Activated T-helper 2 cell treated with anti-CD3 and anti-CD28 coated beads, Interferon-gamma antibody, Interleukin-2, Interleukin-4, amounts not matched to agents 10 μg/mL and 5 μg/mL and 100 μg/mL, durations not matched to agents 14 hours and 24 hours and 36 hours (primary cell): ENCODE results near the gene RIPOR3. TPM values are rescaled to one million over a fixed set of nuclear protein-coding genes. Genes with fewer than 3 reads are reported as not detected.
"Not testable (repeated sequence)": the region's sequence is repeated elsewhere in the genome, so short reads cannot be mapped to it uniquely, and the experiment has no call there.

ENCODE experiments used
- DNase-seq: peaks from one replicate; pipeline ENCODE4 v3.0.0; 2021; ENCODE audit warnings: low spot score
- H3K27ac Mint-ChIP-seq: one replicate; pipeline ENCODE4 v1.8.0; 2021; ENCODE audit warnings: mixed read lengths
- H3K27me3 Mint-ChIP-seq: one replicate; pipeline ENCODE4 v1.8.0; 2021; ENCODE audit warnings: low read depth, mixed read lengths
- H3K36me3 Mint-ChIP-seq: one replicate; pipeline ENCODE4 v1.8.0; 2021; ENCODE audit warnings: low read depth, mixed read lengths
- H3K4me1 Mint-ChIP-seq: one replicate; pipeline ENCODE4 v1.8.0; 2021; ENCODE audit warnings: low read depth, mixed read lengths
- H3K4me3 Mint-ChIP-seq: one replicate; pipeline ENCODE4 v1.8.0; 2021; ENCODE audit warnings: low read depth, mild to moderate bottlenecking, moderate library complexity, mixed read lengths
- H3K9me3 Mint-ChIP-seq: one replicate; pipeline ENCODE4 v1.8.0; 2021; ENCODE audit warnings: mixed read lengths
- intact Hi-C: fragments of 100-400 bp; cut with micrococcal nuclease; formaldehyde crosslinking; loops from one replicate; pipeline ENCODE4 v1.15.1; 2023
- total RNA-seq: library from RNA; stranded (reverse); gene quantifications from 2 replicates; pipeline ENCODE4 v1.2.3, GENCODE V29; 2022

The RIPOR3 gene
- total RNA-seq, 1 donor from 2014 or later, result not detected

DNA sequence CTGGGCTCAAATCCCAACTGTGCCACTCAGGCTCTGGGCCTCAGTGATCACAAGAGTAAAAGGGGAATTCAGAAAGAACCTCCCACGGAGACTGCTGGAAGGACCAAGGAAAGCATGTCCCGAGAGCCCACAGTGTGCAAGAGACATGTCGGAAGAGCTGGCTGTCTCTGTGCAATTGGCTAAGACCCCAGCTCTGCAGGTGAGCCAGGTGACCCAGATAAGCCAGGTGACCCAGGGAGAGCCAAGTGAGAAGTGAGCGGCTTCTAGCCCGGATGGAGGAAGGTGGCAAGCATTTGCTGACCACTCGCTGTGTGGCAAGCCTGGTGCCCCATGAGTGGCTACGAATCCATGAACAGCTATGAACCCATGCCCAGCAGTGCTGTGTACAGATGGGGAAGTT, 59.1 kb downstream of the RIPOR3 start:
- H3K4me1 Mint-ChIP-seq, result no peaks in the 10 kb centered on the region
- H3K27ac Mint-ChIP-seq, result no peak overlapping the region
- no peaks in the 10 kb centered on the region for H3K9me3 Mint-ChIP-seq
- DNase-seq, result no peak
- no peak overlapping the region for H3K4me3 Mint-ChIP-seq
- peaks cover 2% of the 10 kb centered on the region for H3K27me3 Mint-ChIP-seq
- intact Hi-C loops, result no loop called here
- H3K36me3 Mint-ChIP-seq, result no peaks in the 10 kb centered on the region

DNA sequence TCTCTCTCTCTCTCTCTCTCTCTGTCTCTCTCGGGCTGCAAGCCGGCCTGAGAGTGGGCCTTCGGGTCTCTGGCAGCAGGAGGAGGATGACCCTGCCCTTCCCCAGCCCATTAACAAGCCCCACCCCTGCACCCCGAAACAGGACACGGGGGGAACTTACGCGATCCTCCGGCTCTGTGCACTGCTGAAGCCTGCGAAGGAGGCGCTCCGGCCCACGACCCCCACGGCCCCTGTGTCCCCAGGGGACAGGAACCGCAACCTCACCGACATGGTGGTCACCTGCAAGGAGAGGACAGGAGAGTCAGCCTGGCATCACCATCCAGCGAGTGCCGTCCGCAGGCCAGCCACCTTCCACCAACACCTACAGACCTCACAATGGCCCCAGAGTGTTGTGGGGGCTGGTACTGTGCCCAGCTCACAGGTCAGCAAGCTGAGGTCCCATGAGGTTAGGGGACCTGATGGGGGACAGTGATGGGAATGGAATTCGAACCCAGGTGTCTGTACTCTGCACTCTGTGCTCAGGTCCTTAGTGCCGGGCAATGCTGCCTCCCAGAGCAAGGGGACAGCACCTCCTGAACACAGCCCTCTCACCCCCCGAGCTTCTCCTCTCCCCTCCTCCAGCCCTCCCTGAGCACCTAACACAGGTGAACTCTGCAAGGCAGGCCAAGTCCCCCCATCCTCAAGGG, 60.6 kb downstream of the RIPOR3 start:
- H3K4me1 Mint-ChIP-seq, result no peaks in the 10 kb centered on the region
- H3K4me3 Mint-ChIP-seq, result no peak overlapping the region
- no peak overlapping the region for H3K27ac Mint-ChIP-seq
- peaks cover 2% of the 10 kb centered on the region for H3K27me3 Mint-ChIP-seq
- H3K36me3 Mint-ChIP-seq, result no peaks in the 10 kb centered on the region
- DNase-seq, result no peak
- intact Hi-C loops, result no loop called here
- H3K9me3 Mint-ChIP-seq, result no peaks in the 10 kb centered on the region

DNA sequence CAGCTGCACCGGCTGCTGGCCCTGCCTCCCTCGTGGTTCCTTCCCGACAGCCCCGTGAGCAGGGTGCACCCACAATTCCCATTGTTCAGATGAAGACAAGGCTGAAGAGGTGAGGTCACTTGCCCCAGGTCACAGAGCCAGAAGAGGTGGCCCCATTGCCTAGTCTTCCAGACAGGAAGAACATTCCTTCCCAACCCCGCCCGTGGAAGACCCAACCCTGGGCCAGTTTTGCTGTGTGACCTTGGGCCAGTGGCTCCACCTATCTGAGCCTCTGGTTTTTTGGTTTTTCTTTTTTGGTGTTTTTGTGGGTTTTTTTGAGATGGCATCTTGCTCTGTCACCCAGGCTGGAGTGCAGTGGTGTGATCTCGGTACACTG, 61.7 kb downstream of the RIPOR3 start:
- no peak overlapping the region for H3K27ac Mint-ChIP-seq
- H3K9me3 Mint-ChIP-seq, result no peaks in the 10 kb centered on the region
- no peaks in the 10 kb centered on the region for H3K4me1 Mint-ChIP-seq
- no peaks in the 10 kb centered on the region for H3K36me3 Mint-ChIP-seq
- intact Hi-C loops, result no loop called here
- no peak for DNase-seq
- no peak overlapping the region for H3K4me3 Mint-ChIP-seq
- peaks cover 2% of the 10 kb centered on the region for H3K27me3 Mint-ChIP-seq

DNA sequence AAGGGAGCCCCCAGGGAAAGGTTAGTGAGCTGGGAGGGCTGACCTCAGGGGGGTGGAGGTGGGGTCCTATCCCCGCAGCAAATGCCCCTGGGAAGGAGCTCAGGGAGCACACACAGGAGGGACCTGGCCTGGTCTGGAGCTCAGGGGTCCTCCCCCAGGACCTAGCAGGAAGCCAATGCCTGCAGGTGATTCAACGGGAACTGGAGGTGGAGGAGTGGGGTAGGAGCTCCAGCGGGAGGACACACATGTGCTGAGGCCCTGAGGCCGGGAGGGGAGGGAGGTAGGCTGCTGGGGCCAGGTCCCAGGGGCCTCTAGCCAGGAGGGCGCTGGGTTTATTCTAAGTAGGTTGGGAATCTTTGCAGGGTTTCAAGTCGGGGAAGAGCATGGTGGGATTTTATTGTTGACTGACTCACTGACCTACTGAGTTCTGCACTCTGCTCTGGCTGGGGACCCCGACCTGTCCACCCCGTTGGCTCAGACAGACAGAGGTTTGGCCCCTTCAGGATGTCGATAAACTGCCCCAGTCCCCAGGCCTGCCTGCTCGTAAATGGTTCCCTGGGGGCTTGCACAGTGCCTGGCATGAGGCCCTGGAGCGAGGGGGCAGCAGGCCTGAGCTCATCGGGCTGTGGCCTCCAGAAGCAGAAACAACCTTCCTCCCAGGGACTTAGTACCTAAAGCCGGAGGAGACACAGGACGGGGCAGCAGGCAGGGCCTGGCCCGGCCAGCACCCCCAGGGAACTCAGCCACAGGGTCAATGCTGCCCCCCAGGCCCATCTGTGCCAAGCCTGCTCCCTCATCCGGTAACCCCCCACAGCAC, 62.3 kb downstream of the RIPOR3 start:
- Mint-ChIP-seq H3K27me3 (no peaks in the 10 kb centered on the region), H3K36me3 (no peaks in the 10 kb centered on the region), H3K4me3 (no peak overlapping the region), H3K27ac (no peak overlapping the region), H3K4me1 (no peaks in the 10 kb centered on the region), H3K9me3 (no peaks in the 10 kb centered on the region)
- intact Hi-C loops, result no loop called here
- no peak for DNase-seq

DNA sequence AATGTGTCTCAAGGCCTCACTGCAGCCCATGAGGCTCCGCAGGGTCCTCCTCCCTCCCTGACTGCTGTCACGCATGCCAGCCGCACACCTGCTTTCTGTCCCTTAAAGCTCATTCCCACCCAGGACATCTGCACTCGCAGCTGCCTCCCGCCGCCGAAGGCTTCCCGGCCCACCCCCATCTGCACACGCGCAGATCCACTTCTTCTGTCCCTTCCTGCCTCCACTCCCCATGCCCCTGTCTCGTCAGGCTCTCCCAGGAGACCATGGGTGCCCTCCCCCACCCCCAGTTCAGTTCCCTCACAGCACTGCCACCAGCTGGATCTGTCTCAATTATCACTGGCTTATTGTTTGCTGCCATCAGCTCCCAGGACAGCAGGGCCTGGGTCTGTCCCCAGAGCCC, 63.0 kb downstream of the RIPOR3 start:
- H3K27me3 Mint-ChIP-seq, result no peaks in the 10 kb centered on the region
- no peaks in the 10 kb centered on the region for H3K36me3 Mint-ChIP-seq
- no peak overlapping the region for H3K4me3 Mint-ChIP-seq
- H3K4me1 Mint-ChIP-seq, result no peaks in the 10 kb centered on the region
- DNase-seq, result no peak
- no peaks in the 10 kb centered on the region for H3K9me3 Mint-ChIP-seq
- intact Hi-C loops, result no loop called here
- no peak overlapping the region for H3K27ac Mint-ChIP-seq

DNA sequence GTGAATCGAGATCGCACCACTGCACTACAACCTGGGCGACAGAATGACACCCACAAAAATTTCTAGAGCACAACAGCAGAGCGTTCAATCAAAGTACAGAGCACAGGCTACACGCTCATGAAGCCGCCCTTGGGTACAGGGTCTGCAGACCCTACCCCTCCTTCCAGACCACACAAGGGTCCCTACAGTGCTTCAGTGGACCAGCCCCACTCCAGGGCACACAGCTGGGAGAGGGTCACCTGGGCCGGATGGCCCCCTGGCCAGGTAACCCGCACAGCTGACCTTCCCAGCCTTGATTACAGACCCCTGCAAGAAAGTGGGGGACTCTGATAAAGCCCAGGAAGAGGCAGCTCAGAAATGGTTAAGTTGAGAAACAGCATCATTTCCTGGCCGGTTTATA, 63.6 kb downstream of the RIPOR3 start:
- H3K27ac Mint-ChIP-seq, result no peak overlapping the region
- no peaks in the 10 kb centered on the region for H3K27me3 Mint-ChIP-seq
- H3K4me1 Mint-ChIP-seq, result no peaks in the 10 kb centered on the region
- H3K9me3 Mint-ChIP-seq, result no peaks in the 10 kb centered on the region
- H3K36me3 Mint-ChIP-seq, result no peaks in the 10 kb centered on the region
- intact Hi-C loops, result no loop called here
- H3K4me3 Mint-ChIP-seq, result no peak overlapping the region
- DNase-seq, result no peak

DNA sequence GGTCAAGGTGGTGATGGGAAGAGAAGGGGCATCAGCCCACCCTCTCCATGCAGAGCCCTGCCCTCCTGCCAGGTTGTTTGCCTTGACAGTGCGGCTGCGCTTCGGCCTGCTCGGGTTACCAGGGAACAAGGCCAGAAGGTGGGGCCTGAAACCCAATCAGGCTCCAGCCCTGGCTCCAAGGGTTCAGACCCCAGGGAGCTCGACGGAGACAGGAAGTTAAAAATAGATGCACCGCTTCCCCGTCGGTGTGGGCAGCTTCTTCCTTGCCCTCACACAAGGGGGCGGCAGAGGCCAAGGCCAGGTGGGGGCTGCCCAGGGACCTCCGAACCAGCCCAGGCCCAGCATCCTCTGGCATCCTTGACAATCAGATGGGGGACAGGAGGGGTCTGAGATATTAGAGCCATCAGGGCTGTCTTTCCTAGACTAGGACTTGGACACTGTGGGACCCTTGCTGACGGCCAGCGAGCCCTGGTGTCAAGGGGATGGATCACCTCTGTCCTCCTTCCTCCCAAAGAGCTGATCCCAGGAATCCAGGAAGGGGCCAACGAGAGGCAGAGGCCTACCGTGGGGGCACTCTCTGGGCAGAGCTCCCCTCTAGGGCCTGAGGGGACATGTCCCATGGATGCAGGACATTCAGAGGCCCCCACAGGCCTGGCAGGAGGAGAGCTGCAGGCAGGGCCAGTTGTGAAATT, 65.2 kb downstream of the RIPOR3 start:
- no peaks in the 10 kb centered on the region for H3K36me3 Mint-ChIP-seq
- H3K27ac Mint-ChIP-seq, result no peak overlapping the region
- H3K4me3 Mint-ChIP-seq, result no peak overlapping the region
- no peak for DNase-seq
- H3K27me3 Mint-ChIP-seq, result no peaks in the 10 kb centered on the region
- H3K9me3 Mint-ChIP-seq, result peaks cover 3% of the 10 kb centered on the region
- intact Hi-C loops, result no loop called here
- H3K4me1 Mint-ChIP-seq, result no peaks in the 10 kb centered on the region

DNA sequence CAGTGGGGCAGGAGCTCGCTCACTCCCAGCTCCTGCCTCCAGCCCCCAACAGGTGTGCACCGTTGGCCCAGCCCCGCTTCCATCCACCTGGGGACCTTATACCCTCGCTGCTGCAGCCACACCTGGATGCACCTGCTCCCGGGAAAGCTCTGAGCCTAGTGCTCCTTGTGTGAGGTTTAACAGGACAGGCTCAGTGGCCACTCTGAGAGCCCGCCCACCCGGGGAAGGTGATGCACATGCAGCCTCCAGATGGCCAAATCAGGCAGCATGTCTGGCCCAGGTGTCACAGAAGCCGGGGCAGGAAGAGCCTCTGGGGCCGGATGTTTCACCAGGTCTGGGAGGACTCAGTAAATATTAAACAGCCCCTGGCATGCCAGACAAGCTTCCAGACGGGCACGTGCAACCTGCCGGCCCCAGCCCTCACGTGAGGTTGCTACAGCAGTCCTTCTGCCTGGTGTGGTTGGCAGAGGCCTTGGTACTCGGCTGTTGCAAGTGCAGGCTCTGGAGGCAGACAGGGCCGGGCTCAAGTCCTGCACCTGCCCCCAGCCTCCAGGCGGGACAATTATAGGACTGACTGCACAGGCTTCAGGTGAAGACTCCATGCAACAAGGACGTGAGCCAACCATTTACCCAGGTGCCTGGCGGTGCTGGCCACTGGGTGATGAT, 66.9 kb downstream of the RIPOR3 start:
- Mint-ChIP-seq H3K9me3 (peaks cover 11% of the 10 kb centered on the region), H3K4me1 (no peaks in the 10 kb centered on the region), H3K36me3 (no peaks in the 10 kb centered on the region), H3K27me3 (no peaks in the 10 kb centered on the region), H3K27ac (no peak overlapping the region), H3K4me3 (no peak overlapping the region)
- DNase-seq, result no peak
- intact Hi-C loops, result no loop called here

DNA sequence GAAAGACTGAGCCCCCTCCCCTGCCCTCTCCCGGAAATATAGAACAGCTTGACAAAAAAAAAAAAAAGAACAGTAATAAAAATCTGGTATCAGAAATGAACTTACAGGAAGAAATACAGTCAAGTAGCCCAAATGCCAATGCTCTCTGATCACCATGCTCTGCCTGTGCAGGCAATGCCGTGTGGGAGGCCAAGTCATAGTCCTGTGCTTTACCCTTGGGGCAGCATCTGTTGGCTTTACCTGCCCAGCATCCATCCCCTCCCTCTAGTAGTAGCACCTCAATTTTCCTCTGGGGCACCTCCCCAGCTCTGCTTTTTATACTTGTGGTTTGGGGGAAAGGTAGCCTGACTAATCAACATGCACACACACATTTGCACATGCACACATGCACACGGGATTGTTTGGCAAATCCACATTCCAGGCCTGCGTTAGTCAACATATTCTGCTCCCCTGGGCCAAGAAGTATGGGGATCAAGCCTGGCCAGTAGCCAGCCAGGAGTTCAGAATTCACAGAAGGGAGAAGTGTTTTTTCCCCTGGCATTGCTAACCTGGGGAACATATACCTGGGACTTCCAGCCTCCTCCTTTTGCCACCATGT, 70.2 kb downstream of the RIPOR3 start:
- Mint-ChIP-seq H3K4me1 (no peaks in the 10 kb centered on the region), H3K27ac (no peak overlapping the region), H3K36me3 (no peaks in the 10 kb centered on the region), H3K9me3 (peaks cover 13% of the 10 kb centered on the region), H3K4me3 (no peak overlapping the region), H3K27me3 (no peaks in the 10 kb centered on the region)
- intact Hi-C loops, result no loop called here
- DNase-seq, result no peak

DNA sequence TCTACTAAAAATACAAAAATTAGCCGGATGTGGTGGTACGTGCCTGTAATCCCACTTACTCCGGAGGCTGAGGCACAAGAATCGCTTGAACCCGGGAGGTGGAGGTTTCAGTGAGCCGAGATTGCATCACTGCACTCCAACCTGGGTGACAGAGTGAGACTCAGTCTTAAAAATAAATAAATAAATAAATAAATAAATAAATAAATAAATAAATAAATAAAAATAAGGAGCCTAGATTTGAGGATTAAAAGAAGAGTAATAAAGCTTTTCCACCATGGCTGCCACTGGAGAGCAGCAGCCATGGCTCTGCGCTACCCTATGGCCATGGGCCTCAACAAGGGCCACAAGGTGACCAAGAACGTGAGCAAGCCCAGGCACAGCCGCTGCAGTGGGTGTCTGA, 70.9 kb downstream of the RIPOR3 start:
- H3K4me1 Mint-ChIP-seq, H3K27me3 Mint-ChIP-seq, H3K4me3 Mint-ChIP-seq, DNase-seq, H3K27ac Mint-ChIP-seq, intact Hi-C loops, H3K36me3 Mint-ChIP-seq: not testable (repeated sequence)
- H3K9me3 Mint-ChIP-seq, result peaks cover 13% of the 10 kb centered on the region

DNA sequence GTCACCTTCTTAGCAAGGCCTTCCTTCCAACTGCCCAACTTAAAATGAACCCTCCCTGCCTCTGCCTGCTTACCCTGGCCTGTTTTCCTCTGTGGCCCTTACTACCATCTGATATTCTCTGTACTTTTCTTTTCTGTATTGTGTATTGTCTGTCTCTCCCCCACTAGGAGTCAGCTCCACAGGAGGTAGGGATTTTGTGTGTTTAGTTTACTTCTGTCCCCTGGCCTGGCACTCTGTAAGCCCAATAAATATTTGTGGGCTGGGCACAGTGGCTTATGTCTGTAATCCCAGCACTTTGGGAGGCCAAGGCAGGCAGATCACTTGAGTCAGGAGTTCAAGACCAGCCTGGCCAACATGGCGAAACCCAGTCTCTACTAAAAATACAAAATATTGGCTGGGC, 72.8 kb downstream of the RIPOR3 start:
- H3K27ac Mint-ChIP-seq, result no peak overlapping the region
- H3K9me3 Mint-ChIP-seq, result peaks cover 13% of the 10 kb centered on the region
- no peaks in the 10 kb centered on the region for H3K27me3 Mint-ChIP-seq
- H3K4me3 Mint-ChIP-seq, result no peak overlapping the region
- no peak for DNase-seq
- H3K4me1 Mint-ChIP-seq, result no peaks in the 10 kb centered on the region
- H3K36me3 Mint-ChIP-seq, result no peaks in the 10 kb centered on the region
- intact Hi-C loops, result no loop called here

DNA sequence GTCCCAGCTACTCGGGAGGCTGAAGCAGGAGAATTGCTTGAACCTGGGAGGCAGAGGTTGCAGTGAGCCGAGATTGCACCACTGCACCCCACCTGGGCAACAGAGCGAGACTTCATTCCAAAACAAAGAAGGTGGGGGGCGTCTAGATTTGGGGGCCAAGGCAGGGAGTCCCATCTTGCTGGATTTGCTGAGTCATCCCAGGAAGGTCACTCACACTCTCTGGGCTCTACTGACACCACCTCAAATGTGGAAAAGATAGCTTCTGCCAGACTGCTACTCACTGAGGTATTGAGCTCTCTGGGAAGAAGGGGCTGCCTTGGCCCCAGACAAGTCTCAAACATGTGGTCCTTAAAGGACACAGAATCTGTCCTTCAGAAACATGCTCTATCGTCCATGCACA, 74.3 kb downstream of the RIPOR3 start:
- DNase-seq, result no peak
- H3K27ac Mint-ChIP-seq, result no peak overlapping the region
- intact Hi-C loops, result no loop called here
- peaks cover 13% of the 10 kb centered on the region for H3K9me3 Mint-ChIP-seq
- no peaks in the 10 kb centered on the region for H3K36me3 Mint-ChIP-seq
- H3K27me3 Mint-ChIP-seq, result no peaks in the 10 kb centered on the region
- no peaks in the 10 kb centered on the region for H3K4me1 Mint-ChIP-seq
- H3K4me3 Mint-ChIP-seq, result no peak overlapping the region
